ENCODE measurements around the gene WBP4. TPM values are rescaled to one million over a fixed set of nuclear protein-coding genes. Genes with fewer than 3 reads are reported as not detected.

The WBP4 gene
- total and polyA plus RNA-seq, 9 of the 15 experiments (the other 6 are each of a cell fraction or from before 2014, with no cell fraction given), result 5.5 to 12.2 (median 7.9) TPM

GRCh38 chr13:41025518-41025917 lies 35.8 kb upstream of the WBP4 start (continued):
- no peak for TF ChIP-seq ZNF785 (CRISPR knock-in tag; IDR thresholded peaks at IDR 0.05)
- no peak for TF ChIP-seq NFXL1 (CRISPR knock-in tag; IDR thresholded peaks at IDR 0.05)
- TF ChIP-seq, protein P1, sequence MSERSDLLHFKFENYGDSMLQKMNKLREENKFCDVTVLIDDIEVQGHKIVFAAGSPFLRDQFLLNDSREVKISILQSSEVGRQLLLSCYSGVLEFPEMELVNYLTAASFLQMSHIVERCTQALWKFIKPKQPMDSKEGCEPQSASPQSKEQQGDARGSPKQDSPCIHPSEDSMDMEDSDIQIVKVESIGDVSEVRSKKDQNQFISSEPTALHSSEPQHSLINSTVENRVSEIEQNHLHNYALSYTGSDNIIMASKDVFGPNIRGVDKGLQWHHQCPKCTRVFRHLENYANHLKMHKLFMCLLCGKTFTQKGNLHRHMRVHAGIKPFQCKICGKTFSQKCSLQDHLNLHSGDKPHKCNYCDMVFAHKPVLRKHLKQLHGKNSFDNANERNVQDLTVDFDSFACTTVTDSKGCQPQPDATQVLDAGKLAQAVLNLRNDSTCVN (CRISPR knock-in tag; IDR thresholded peaks at IDR 0.05), result no peak
- no peak for TF ChIP-seq CHD4 (IDR thresholded peaks at IDR 0.05; ENCODE audit: insufficient read depth, insufficient replicate concordance, low read depth, low read length, poor library complexity, severe bottlenecking)
- TF ChIP-seq CBFA2T2 (conservative IDR thresholded peaks at IDR 0.05), result 0 out of 2 replicates have a peak, but pooled peaks have one; percentile 9
- peak; percentile 69 to 73 for TF ChIP-seq KDM1A (IDR thresholded peaks at IDR 0.05)
- TF ChIP-seq, protein P2, sequence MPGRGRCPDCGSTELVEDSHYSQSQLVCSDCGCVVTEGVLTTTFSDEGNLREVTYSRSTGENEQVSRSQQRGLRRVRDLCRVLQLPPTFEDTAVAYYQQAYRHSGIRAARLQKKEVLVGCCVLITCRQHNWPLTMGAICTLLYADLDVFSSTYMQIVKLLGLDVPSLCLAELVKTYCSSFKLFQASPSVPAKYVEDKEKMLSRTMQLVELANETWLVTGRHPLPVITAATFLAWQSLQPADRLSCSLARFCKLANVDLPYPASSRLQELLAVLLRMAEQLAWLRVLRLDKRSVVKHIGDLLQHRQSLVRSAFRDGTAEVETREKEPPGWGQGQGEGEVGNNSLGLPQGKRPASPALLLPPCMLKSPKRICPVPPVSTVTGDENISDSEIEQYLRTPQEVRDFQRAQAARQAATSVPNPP (IDR thresholded peaks at IDR 0.05; ENCODE audit: borderline replicate concordance, insufficient read depth, insufficient read length), result no peak

DNA sequence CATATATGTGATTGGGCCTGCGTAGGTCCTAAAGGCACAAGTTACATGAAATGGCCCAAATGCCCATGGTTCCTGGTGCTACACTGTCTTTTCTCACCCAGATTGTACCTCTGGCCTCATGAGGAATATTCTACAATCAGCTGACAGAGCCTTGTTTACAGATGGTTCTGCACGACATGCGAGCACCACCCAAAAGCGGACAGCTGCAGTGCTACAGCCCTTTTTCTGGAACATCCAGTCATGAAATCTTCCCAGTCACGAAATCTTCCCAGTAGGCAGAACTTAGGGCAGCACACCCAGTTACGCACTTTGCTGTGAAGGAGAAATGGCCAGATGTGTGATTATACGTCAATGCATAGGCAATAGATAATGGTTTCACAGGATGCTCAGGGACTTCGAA lies 34.5 kb upstream of the WBP4 start:
- H3K9me1 ChIP-seq (ENCODE audit: control insufficient read depth, insufficient read depth, low read length), result no peaks in the 10 kb centered on the region
- H3K9ac ChIP-seq (ENCODE audit: insufficient read depth in 1 of 2, low read depth in 2 of 2, low read length in 2 of 2), result no peak overlapping the region
- H3K27me3 ChIP-seq (ENCODE audit: control insufficient read depth in 2 of 2, insufficient read depth in 2 of 2, low read length in 2 of 2), result no peaks in the 10 kb centered on the region
- in situ Hi-C loops (cut with MboI) (no loop called here), intact Hi-C loops (cut with micrococcal nuclease) (loop anchor here (10.0 kb wide), 1 partner anchor 242 kb away; the partner anchor contains the start of gene SLC25A15)
- no peak overlapping the region for H3K4me3 ChIP-seq
- BruUV-seq (replicated peaks), result no TSS peak
- H3K79me2 ChIP-seq (ENCODE audit: control insufficient read depth, insufficient read depth, low read length), result peaks cover 37% of the 10 kb centered on the region
- CTCF ChIA-PET (ENCODE audit: low intra/inter-chr PET ratio), result no interaction called here
- DNase-seq (ENCODE audit: extremely low read depth in 1 of 4, low spot score in 3 of 4) (no peak), FAIRE-seq (no peak), ATAC-seq (no peak)
- no peak overlapping the region for H3K27ac ChIP-seq (ENCODE audit: extremely low read depth, low read depth, low read length)
- H2AFZ ChIP-seq (ENCODE audit: low read depth, low read length), result no peak overlapping the region
- H3K4me1 ChIP-seq (replicated peaks in 1 of 2; ENCODE audit: control insufficient read depth in 2 of 2, insufficient read depth in 2 of 2, low read length in 2 of 2), result peaks cover 0 to 7% of the 10 kb centered on the region in 2 experiments; a peak in 4 of 5 replicates
- peaks cover 6% of the 10 kb centered on the region; the same call in 2 of the 3 replicates for H3K36me3 ChIP-seq (ENCODE audit: control insufficient read depth, insufficient read depth, low read length)
- POLR2A ChIA-PET, result no interaction called here
- 0 out of 2 replicates have a peak, but pooled peaks cover 3% of the 10 kb centered on the region for H4K20me1 ChIP-seq (replicated peaks; ENCODE audit: control insufficient read depth, insufficient read depth, low read length)
- WGBS (ENCODE audit: insufficient coverage, low coverage, missing lambda C conversion rate), result 79% methylated on average over 8 of the region's 8 CpGs
- H3K4me2 ChIP-seq (ENCODE audit: insufficient read depth, low read length), result no peak overlapping the region
- H3K9me3 ChIP-seq (replicated peaks; ENCODE audit: control insufficient read depth, insufficient read depth, low read depth, low read length), result no peaks in the 10 kb centered on the region
- TF ChIP-seq HNRNPK (IDR thresholded peaks at IDR 0.05; ENCODE audit: low read depth, low read length, poor library complexity, severe bottlenecking), result no peak
- TF ChIP-seq, protein P3, sequence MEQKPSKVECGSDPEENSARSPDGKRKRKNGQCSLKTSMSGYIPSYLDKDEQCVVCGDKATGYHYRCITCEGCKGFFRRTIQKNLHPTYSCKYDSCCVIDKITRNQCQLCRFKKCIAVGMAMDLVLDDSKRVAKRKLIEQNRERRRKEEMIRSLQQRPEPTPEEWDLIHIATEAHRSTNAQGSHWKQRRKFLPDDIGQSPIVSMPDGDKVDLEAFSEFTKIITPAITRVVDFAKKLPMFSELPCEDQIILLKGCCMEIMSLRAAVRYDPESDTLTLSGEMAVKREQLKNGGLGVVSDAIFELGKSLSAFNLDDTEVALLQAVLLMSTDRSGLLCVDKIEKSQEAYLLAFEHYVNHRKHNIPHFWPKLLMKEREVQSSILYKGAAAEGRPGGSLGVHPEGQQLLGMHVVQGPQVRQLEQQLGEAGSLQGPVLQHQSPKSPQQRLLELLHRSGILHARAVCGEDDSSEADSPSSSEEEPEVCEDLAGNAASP (IDR thresholded peaks at IDR 0.05), result no peak
- no peak for TF ChIP-seq CHD4 (IDR thresholded peaks at IDR 0.05; ENCODE audit: insufficient read depth, insufficient replicate concordance, low read depth, low read length, poor library complexity, severe bottlenecking)

Data from K562 (cell line).